A549 treated with GW870086 at 1 μM for 4 hours (cell line): Measurements from ENCODE around the gene MSLN. TPM values are rescaled to one million over a fixed set of nuclear protein-coding genes. Genes with fewer than 3 reads are reported as not detected.

Source experiments
- total RNA-seq: library from RNA; stranded (reverse); fragments of 200-300 nt; extraction: Qiagen RNA extraction; gene quantifications from 5 replicates; pipeline ENCODE4 v1.2.3, GENCODE V29; 2022; ENCODE audit warnings: low read depth

Gene MSLN
- 2.1 to 4.3 TPM (median 3.2 TPM) in 5 replicates for total RNA-seq

GRCh38 chr16:760545-761343, at the start of gene MSLN:
MSLN (plus strand) TSS chr16:760734; CDS start chr16:762681, 1,947 bp downstream.

DNA sequence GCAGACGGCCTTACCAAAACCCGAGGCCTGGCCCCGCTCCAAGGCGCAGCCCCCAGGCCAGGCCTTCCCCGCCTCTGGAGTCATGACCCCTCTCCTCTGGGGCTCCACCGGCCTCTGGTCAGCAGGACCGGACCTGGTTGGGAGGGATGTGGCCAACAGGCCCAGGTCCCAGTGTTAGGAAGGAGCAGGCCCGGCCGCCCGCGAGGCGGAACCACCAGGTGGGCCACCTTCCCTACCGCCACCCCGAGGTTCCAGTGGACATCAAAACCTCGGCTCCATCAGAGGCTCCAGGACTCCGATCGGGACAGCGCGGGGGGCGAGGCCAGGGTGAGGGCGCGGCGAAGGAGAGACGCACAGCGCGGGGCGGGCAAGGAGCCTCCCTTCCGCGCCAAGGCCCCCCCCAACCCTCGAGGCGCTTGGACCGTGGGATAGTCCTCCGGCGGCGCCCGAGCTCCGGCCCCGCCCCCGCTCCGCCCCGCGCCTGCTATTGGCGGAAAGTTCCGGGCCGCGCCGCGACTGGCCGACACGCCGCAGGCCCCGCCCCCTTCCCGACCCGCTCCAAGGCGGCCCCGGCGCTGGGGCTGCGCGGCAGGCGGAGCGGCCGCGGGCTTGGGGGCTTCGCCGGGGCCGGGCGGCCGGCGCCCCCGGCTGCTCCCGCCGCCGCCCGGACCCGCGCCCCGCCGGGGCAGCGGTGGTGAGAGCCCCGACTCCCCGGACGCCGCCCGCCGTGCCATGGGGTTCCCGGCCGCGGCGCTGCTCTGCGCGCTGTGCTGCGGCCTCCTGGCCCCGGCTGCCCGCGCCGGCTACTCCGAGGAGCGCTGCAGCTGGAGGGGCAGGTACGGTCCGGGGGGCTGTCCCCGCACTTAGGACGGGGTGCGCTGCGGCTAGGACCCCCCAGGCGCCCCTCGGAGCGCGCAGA, 45.7 kb upstream of the MSLN start, which contains the start of gene METRN:
Gene METRN, plus strand, starts transcription at position 561 of the 919 bp plus-strand sequence. Its CDS starts 172 bp downstream, at position 733.

GRCh38 chr16:720990-721764, 39.4 kb upstream of the MSLN start, which contains the start of gene ANTKMT:
ANTKMT (plus strand) TSS chr16:721146; CDS start chr16:721275, 129 bp downstream.

DNA sequence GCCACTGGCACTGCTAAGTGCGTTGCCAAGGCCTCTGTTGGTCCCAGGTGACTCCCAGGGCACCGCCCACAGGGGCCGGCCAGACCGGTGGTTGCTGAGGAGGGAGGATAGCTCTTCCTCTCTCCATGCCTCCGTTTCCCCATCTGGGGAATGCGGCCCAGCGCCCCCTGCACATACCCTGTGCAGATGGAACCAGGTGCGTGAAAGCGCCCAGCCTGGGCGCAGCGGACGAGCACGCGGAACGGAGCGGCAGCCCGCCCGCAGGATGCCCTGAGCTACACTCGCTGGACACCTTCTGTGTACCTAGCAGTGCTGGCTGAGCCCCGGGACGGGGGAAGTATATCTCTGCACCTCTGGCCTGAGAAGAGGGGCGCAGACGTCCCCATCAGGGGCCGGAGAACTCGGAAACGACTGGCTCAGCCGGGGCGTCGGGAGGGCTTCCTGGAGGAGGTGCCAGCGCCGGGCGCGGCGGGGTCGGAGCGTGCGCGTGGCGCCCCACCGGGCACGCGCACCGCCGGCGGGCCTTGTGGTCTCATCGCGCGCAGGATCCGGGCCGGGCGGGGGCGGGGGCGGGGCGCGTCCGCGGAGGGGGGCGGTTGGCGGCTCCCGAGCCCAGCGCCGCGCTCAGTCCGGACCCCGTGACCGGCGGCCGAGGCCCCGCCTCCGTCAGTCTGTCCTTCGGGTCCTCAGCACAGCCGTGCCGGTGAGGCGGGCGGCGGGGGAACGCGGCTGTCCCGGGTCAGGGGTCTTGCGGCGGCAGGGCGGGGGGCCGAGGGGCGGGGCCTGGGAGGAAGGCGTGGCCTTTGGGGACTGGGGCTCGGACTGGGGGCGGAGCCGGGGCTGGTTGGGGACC, 33.9 kb upstream of the MSLN start, which contains the start of the genes CCDC78 and HAGHL:
Gene CCDC78, minus strand, starts transcription at position 6 of the 853 bp plus-strand sequence. CDS start 76 bp downstream, outside the sequence.
Gene HAGHL, plus strand, starts transcription at position 669 of the 853 bp plus-strand sequence. CDS start 404 bp downstream, outside the sequence.

DNA sequence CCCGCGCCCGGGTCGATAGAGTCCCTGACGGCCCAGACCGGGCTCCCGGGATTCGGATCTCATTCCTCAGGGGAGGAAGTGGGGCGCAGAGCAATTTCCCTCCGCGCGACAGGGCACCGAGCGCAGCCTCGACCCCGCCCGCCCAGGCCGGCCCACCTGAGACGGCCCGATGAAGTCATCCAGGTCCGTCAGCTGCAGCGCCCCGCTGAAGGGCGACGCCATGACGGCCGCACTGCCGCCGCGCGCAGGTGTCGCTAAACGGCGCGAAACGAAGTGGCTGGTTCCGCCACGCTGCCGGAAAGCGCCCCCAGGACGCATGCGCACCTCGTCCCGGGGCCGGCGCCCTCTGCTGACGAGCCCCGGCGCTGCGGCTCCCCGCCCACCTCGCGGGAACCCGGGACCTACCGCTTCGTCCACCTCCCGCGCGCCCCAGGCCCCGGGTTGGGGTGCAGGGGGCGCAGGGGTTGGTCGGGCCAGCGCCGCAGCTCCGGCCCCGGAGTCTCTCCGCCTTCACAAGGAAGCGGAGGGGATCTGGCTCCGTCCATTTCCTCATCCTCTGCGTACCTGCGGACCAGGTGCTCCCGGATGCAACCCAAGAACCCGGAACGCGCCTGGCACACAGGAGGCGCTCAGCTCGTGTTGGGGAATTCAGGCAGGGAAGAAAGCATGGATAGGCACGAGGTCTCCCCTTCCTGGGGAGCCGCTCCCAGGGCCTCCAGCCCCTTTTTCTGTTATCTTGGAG, 19.6 kb upstream of the MSLN start, which contains the start of gene CIAO3:
Gene CIAO3, minus strand, starts transcription at position 234 of the 742 bp plus-strand sequence. Its CDS starts 12 bp downstream, at position 222.

DNA sequence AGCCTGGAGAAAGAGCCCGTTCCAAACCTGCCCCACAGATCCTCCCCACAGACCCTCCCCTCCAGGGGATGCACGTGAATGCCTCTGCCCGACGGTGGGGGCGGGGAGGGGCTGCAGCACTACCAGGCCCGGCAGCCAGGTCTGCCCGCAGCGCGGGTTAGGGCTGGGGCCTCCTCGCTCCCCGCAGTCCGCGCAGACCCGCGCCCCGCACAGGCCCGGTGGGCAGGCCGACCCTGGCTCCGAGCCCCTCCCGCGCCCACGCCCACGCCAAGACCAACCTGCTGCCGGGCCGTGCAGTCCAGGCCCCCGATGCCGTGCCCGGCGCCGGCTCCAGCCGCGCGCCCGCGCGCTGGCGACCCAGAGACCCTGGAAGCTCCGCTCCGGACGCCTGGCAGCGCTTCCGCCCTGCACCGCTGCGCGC, 27.5 kb downstream of the MSLN start, which contains the start of gene RPUSD1:
Gene RPUSD1, minus strand, starts transcription at position 404 of the 421 bp plus-strand sequence. CDS start 644 bp downstream, outside the sequence.

GRCh38 chr16:788399-789126, 28.0 kb downstream of the MSLN start, which contains the start of gene CHTF18:
CHTF18 (plus strand) TSS chr16:788620; CDS start chr16:788685, 65 bp downstream.

GRCh38 chr16:799948-800833, 39.7 kb downstream of the MSLN start, which contains the start of gene GNG13:
GNG13 (minus strand) TSS chr16:800734; CDS start chr16:799077, 1,657 bp downstream.

Other genes starting within 250 kb of the MSLN start
- 44.2 to 76.6 TPM (median 71.4 TPM) in 5 replicates for gene CAPN15, start 233.0 kb upstream of the MSLN start, total RNA-seq
- 0.13 to 0.22 TPM (median 0.17 TPM) in 4 of 5 replicates, not detected in the other for gene PRR35, start 200.3 kb upstream of the MSLN start, total RNA-seq
- gene NHLRC4, start 193.7 kb upstream of the MSLN start, total RNA-seq, result 0.15 to 0.51 TPM (median 0.29 TPM) in 5 replicates
- 33.1 to 39.4 TPM (median 38.6 TPM) in 5 replicates for gene PIGQ, start 190.8 kb upstream of the MSLN start, total RNA-seq
- gene RAB40C, start 170.7 kb upstream of the MSLN start, total RNA-seq, result 12.8 to 19.7 TPM (median 16.9 TPM) in 5 replicates
- gene WFIKKN1, start 129.7 kb upstream of the MSLN start, total RNA-seq, result 0.06 to 0.19 TPM (median 0.14 TPM) in 5 replicates
- 90.6 to 140 TPM (median 135 TPM) in 5 replicates for gene METTL26, start 124.4 kb upstream of the MSLN start, total RNA-seq
- gene MCRIP2, start 118.9 kb upstream of the MSLN start, total RNA-seq, result 22.6 to 48.4 TPM (median 39.2 TPM) in 5 replicates
- gene WDR90, start 111.4 kb upstream of the MSLN start, total RNA-seq, result 17.6 to 28.0 TPM (median 27.2 TPM) in 5 replicates
- gene RHOT2, start 92.6 kb upstream of the MSLN start, total RNA-seq, result 64.2 to 101 TPM (median 94.6 TPM) in 5 replicates
- gene RHBDL1, start 85.1 kb upstream of the MSLN start, total RNA-seq, result 0.56 to 1.4 TPM (median 1.3 TPM) in 5 replicates
- gene STUB1, start 80.3 kb upstream of the MSLN start, total RNA-seq, result 86.9 to 131 TPM (median 117 TPM) in 5 replicates
- 63.9 to 81.6 TPM (median 78.7 TPM) in 5 replicates for gene JMJD8, start 76.4 kb upstream of the MSLN start, total RNA-seq
- gene WDR24, start 70.3 kb upstream of the MSLN start, total RNA-seq, result 4.2 to 6.3 TPM (median 5.8 TPM) in 5 replicates
- 5.4 to 11.7 TPM (median 7.4 TPM) in 5 replicates for gene FBXL16, start 54.9 kb upstream of the MSLN start, total RNA-seq
- 82.0 to 226 TPM (median 208 TPM) in 5 replicates for gene METRN, start 45.6 kb upstream of the MSLN start, total RNA-seq
- 35.3 to 65.1 TPM (median 57.7 TPM) in 5 replicates for gene ANTKMT, start 39.6 kb upstream of the MSLN start, total RNA-seq
- gene CCDC78, start 34.3 kb upstream of the MSLN start, total RNA-seq, result 4.2 to 7.7 TPM (median 5.6 TPM) in 5 replicates
- gene HAGHL, start 33.6 kb upstream of the MSLN start, total RNA-seq, result 15.2 to 20.6 TPM (median 18.0 TPM) in 5 replicates
- 20.2 to 27.9 TPM (median 25.3 TPM) in 5 replicates for gene CIAO3, start 19.7 kb upstream of the MSLN start, total RNA-seq
- gene RPUSD1, start 27.6 kb downstream of the MSLN start, total RNA-seq, result 38.8 to 57.7 TPM (median 50.0 TPM) in 5 replicates
- gene CHTF18, start 27.9 kb downstream of the MSLN start, total RNA-seq, result 14.8 to 28.8 TPM (median 24.9 TPM) in 5 replicates
- gene GNG13, start 40.0 kb downstream of the MSLN start, total RNA-seq, result not detected in 5 replicates
- 8.8 to 10.9 TPM (median 10.2 TPM) in 5 replicates for gene LMF1, start 210.2 kb downstream of the MSLN start, total RNA-seq
- 2.1 to 3.8 TPM (median 3.4 TPM) in 5 replicates for gene SOX8, start 221.0 kb downstream of the MSLN start, total RNA-seq